Chondrocyte (in vitro differentiated cells): ENCODE results near the gene HOXB7. TPM values are rescaled to one million over a fixed set of nuclear protein-coding genes. Genes with fewer than 3 reads are reported as not detected.

Experiments
- DNase-seq: peaks from one replicate; pipeline ENCODE4 v3.0.0; 2021; ENCODE audit warnings: mixed read lengths, low spot score
- H3K27ac Mint-ChIP-seq: one replicate; pipeline ENCODE4 v1.8.0; 2021; ENCODE audit warnings: mild to moderate bottlenecking, moderate library complexity, mixed read lengths; ENCODE audit not compliant: unreplicated experiment
- H3K27me3 Mint-ChIP-seq: 2 replicates; pipeline ENCODE4 v1.8.0; 2021; ENCODE audit warnings: low read depth, mixed read lengths
- H3K36me3 Mint-ChIP-seq: 2 replicates; pipeline ENCODE4 v1.8.0; 2021; ENCODE audit warnings: low read depth, mixed read lengths
- H3K4me1 Mint-ChIP-seq: 2 replicates; pipeline ENCODE4 v1.8.0; 2021; ENCODE audit warnings: low read depth, mild to moderate bottlenecking, mixed read lengths
- H3K4me3 Mint-ChIP-seq: one replicate; pipeline ENCODE4 v1.8.0; 2021; ENCODE audit warnings: mild to moderate bottlenecking, moderate library complexity, mixed read lengths; ENCODE audit not compliant: unreplicated experiment
- H3K9me3 Mint-ChIP-seq: 2 replicates; pipeline ENCODE4 v1.8.0; 2021; ENCODE audit warnings: low read depth, mixed read lengths
- CTCF ChIP-seq: fragments of 200-600 bp; sonication (generic); IDR thresholded peaks from 2 replicates; pipeline ENCODE4 v1.5.0; 2021; ENCODE audit warnings: antibody characterized with exemption, mild to moderate bottlenecking, moderate library complexity
- total RNA-seq: library from RNA; stranded (reverse); gene quantifications from 3 replicates; pipeline ENCODE4 v1.2.1, GENCODE V29; 2021

HOXB7 gene
- total RNA-seq, 1 donor from 2014 or later: not detected

- no peak for DNase-seq
- H3K36me3 Mint-ChIP-seq: peaks cover 4% of the 10 kb centered on the region
- no peak overlapping the region for H3K4me3 Mint-ChIP-seq
- H3K4me1 Mint-ChIP-seq: peaks cover 6% of the 10 kb centered on the region
- peaks cover 80% of the 10 kb centered on the region for H3K27me3 Mint-ChIP-seq
- H3K9me3 Mint-ChIP-seq: no peaks in the 10 kb centered on the region
- no peak for TF ChIP-seq CTCF
- H3K27ac Mint-ChIP-seq: no peak overlapping the region
Measured at GRCh38 chr17:48579760-48580554, 30.9 kb downstream of the HOXB7 start.

GRCh38 chr17:48579471-48579759 lies 31.4 kb downstream of the HOXB7 start:
- H3K9me3 Mint-ChIP-seq: no peaks in the 10 kb centered on the region
- peaks cover 5% of the 10 kb centered on the region for H3K4me1 Mint-ChIP-seq
- no peak overlapping the region for H3K27ac Mint-ChIP-seq
- H3K36me3 Mint-ChIP-seq: peaks cover 4% of the 10 kb centered on the region
- no peak for DNase-seq
- TF ChIP-seq CTCF: no peak
- no peak overlapping the region for H3K4me3 Mint-ChIP-seq
- H3K27me3 Mint-ChIP-seq: peaks cover 83% of the 10 kb centered on the region

- DNase-seq: no peak
- Mint-ChIP-seq H3K27me3 (peaks cover 83% of the 10 kb centered on the region), H3K36me3 (peaks cover 4% of the 10 kb centered on the region), H3K9me3 (no peaks in the 10 kb centered on the region), H3K4me1 (peaks cover 5% of the 10 kb centered on the region), H3K27ac (no peak overlapping the region), H3K4me3 (no peak overlapping the region)
- no peak for TF ChIP-seq CTCF
Measured at GRCh38 chr17:48578616-48579470, 32.0 kb downstream of the HOXB7 start.

GRCh38 chr17:48577946-48578615 lies 32.7 kb downstream of the HOXB7 start, which contains the start of gene HOXB4:
HOXB4 (minus strand) TSS chr17:48578350; CDS start chr17:48578319, 31 bp downstream.
- Mint-ChIP-seq H3K4me1 (peaks cover 5% of the 10 kb centered on the region), H3K27ac (no peak within 1 kb of the TSS), H3K4me3 (no peak within 1 kb of the TSS), H3K9me3 (no peaks in the 10 kb centered on the region), H3K36me3 (peaks cover 4% of the 10 kb centered on the region), H3K27me3 (peaks cover 84% of the 10 kb centered on the region)
- DNase-seq: no peak
- no peak for TF ChIP-seq CTCF

GRCh38 chr17:48577330-48577945 lies 33.4 kb downstream of the HOXB7 start:
- DNase-seq: no peak
- H3K9me3 Mint-ChIP-seq: no peaks in the 10 kb centered on the region

More at GRCh38 chr17:48577330-48577945, 33.4 kb downstream of the HOXB7 start:
- Mint-ChIP-seq H3K27me3 (peaks cover 84% of the 10 kb centered on the region), H3K36me3 (peaks cover 4% of the 10 kb centered on the region), H3K4me1 (peaks cover 3% of the 10 kb centered on the region), H3K4me3 (no peak overlapping the region), H3K27ac (no peak overlapping the region)
- TF ChIP-seq CTCF: no peak
